HuH-7.5 (cell line): ENCODE measurements around the gene KRTAP2-2.
"Not testable (repeated sequence)": the region's sequence is repeated elsewhere in the genome, so short reads cannot be mapped to it uniquely, and the experiment has no call there.

Experiments used
- DNase-seq: peaks from one replicate; pipeline ENCODE4 v3.0.0; 2011; ENCODE audit warnings: low spot score

Gene KRTAP2-2, protein sequence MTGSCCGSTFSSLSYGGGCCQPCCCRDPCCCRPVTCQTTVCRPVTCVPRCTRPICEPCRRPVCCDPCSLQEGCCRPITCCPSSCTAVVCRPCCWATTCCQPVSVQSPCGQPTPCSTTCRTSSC

DNA sequence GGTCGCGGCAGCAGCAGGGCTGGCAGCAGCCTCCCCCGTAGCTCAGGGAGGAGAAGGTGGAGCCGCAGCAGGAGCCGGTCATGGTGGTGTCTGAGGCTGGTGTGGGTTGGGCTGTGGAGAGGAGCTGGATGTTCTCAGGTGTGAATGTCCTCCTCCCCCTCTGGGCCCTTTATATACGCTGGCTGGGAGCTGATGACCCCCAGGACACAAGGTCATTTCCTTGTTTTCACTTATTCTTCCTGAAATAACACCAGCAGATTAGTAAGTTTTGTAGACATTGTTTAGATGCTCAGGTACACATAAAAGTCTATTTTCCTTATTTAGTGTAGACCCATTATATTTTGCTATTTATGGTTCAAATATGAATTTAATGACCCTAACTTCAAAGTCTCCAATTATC lies at the start of gene KRTAP2-2:
Gene KRTAP2-2 (minus strand): TSS at position 101 of the 400 bp plus-strand sequence. CDS start 19 bp downstream, at position 82.
- not testable (repeated sequence) for DNase-seq

DNA sequence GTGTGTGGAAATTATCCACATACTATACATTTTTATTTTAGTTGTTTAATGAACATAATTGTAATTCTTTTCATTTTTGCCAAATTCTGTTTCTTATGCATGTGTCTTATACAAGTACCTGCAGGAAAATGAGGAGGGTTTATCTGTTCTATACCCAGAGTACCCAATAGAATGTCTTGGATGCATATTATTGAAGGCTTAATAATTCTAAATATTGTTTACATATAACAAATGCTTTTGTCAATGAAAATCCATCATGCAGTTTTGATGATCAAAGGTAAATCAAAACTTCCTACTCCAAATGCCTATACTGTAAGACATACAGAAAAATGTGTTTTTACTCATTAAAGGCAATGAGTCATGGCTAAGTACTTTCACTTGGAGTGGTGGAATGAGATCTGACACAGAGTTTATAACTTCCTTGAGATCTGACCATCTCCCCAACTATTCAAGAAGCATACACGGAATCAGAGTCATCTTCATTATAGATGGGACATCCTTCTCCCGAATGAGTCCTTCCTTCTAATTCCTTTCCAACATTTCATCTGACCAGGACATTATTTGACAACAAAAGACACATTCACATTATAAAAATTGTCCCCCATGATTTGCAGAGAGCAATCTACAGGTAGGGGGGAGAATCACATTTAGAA lies 49.5 kb upstream of the KRTAP2-2 start:
- not testable (repeated sequence) for DNase-seq

DNA sequence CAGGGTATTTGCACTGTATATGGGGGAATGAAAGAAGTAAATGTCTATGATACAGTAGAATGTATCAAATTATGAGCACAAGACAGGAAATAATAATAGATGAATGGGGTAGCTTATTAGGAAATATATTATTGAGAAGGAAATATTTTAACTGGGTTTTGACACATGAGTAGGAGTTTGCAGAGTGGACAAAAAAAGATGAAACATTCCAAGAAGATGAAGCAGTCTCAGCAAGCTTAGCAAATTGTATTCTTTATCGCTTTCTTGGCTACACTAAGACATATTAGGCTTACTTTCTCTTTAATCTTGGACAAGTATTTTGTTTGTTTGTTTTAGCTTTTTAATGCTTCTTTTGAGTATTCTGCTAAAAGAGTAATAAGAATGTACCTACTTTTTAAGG lies 48.9 kb upstream of the KRTAP2-2 start:
- no peak for DNase-seq

DNA sequence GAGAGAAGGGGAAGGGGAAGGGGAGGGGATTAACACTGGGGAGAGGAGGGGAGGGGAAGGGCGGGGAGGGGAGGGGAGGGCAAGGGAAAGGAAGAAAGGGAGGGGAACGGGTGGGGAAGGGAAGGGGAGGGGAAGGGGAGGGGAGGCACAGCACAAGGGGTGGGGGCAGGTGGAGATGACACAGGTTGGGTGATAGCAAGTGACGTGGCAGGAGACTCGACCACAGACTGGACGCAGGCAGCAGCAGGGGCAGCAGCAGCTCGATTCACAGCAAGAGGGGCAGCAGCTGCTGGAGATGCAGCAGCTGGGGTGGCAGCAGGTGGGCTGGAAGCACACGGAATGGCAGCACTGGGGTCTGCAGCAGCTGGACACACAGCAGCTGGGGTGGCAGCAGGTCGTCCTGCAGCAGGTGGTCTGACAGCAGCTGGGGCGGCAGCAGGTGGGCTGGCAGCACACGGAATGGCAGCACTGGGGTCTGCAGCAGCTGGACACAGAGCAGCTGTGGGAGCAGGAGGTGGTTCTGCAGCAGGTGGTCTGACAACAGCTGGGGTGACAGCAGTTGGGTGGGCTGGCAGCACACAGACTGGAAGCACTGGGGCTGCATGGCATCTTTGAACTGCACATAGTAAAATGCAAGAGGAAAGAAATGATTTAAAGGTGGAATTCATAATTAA lies 46.7 kb upstream of the KRTAP2-2 start, which contains the start of gene KRTAP4-16:
Gene KRTAP4-16 (minus strand): TSS at position 624 of the 674 bp plus-strand sequence. CDS start 0 bp downstream, at position 624.
- DNase-seq: no peak

DNA sequence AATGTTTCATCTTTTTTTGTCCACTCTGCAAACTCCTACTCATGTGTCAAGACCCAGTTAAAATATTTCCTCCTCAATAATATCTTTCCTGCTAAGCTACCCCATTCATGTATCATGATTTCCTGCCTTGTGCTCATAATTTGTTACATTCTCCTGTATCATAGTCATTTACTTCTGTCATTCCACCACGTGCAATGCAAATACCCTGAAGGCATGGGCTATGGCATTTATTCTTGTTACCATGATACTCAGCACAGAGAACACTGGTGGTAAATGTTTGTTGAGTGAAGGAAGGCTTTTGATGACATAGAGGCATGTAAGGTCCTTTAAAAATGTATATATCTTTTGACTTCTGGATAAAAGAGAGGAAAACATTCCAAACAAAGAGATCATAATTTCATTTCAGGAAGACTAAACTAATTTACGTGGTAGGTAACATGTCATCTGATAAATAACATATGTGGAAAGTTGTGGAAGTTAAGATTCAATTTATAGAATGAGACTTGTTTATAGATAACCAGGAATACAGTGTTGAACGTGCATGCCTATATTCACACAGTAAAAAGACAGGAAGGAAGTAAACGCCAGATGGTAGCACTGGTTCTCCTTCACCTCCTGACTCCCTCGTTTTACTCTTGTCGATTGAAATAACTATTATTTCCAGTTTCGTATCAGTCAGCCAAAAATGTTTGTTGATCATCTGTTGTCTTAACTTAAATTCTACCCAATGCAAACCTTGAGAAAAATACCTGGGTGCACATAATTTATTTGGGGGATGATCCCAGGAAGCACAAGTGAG lies 44.9 kb upstream of the KRTAP2-2 start:
- DNase-seq: not testable (repeated sequence)

DNA sequence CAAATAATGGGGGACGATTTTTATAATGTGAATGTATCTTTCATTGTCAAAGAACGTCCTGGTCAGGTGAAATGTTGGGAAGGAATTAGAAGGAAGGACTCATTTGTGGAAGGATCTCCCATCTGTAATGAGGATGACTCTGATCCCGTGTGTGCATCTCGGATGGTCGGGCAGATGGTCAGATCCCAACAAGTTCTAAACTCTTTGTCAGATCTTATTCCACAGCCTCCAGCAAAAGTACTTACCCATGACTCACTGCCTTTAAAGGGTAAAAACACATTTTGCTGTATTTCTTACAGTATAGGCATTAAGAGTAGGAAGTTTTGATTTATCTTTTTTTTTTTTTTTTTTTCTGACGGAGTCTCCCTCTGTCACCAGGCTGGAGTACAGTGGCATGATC lies 43.5 kb upstream of the KRTAP2-2 start:
- no peak for DNase-seq

DNA sequence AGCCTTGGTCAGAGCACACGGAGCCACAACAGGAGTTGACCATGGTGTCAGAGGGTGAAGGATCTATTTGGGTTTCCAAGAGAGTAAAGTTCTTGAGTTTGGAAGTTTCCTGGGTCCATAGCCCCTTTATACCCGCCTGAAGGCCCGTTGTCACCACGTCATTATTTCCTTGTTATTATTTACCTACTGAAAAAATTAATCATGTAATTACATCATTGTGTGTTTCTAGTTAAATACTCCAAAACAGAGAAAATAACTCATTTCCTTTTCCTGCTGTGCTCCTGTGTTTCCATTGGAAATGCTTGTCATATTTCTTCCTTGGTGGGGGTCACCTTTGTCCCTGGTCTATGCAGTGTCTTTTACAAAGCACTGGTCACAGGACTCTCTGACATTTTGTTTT lies 43.0 kb upstream of the KRTAP2-2 start, which contains the start of gene KRTAP4-8:
Gene KRTAP4-8 (minus strand): TSS at position 101 of the 400 bp plus-strand sequence. CDS start 58 bp downstream, at position 43.
- no peak for DNase-seq

DNA sequence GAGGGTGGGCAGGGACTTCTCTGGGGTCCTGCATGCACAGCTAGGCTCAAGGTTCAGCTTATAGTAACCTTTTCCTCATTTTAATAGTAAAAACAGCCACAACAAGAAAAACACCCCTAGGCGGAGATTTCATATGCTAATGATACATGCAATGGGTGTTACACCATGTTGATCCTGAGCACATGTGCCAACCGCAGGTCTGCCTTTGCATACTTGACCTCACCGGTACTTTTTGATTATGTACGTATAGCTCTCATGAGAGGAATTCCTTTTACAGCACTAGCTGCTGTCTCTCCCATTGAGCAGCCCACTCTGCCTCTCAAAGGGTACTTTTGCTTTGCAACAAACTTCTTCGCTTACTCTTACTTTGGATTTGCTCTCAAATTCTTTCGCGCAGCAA lies 41.0 kb upstream of the KRTAP2-2 start:
- no peak for DNase-seq

DNA sequence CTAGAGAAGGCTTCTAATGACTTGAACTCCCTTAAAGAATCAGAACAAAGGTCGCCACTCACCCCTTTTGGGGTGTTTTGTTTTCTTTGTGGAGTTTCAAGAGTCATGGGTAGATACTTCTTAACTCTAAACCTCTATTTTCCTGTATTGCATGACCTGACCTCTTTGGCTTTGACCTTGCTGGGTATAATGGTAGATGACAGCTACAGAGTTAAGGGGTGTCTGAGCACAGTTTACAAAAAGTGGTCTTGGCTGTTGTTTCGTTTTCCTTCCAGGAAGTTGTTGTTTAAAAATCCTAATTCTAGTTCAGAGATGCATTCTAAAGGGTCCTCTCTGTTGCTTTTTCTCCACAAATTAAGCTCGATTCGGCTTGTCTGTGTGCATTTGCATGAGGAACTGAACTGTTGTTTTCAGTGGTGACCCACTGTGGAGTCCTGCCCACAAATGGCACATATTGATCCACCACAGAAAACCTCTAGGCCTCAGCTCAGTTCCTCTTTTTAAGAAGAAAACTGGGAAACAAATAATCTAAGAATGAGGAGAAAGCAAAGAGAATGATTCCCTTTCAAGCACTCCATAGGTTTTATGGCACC lies 33.8 kb upstream of the KRTAP2-2 start:
- DNase-seq: not testable (repeated sequence)

DNA sequence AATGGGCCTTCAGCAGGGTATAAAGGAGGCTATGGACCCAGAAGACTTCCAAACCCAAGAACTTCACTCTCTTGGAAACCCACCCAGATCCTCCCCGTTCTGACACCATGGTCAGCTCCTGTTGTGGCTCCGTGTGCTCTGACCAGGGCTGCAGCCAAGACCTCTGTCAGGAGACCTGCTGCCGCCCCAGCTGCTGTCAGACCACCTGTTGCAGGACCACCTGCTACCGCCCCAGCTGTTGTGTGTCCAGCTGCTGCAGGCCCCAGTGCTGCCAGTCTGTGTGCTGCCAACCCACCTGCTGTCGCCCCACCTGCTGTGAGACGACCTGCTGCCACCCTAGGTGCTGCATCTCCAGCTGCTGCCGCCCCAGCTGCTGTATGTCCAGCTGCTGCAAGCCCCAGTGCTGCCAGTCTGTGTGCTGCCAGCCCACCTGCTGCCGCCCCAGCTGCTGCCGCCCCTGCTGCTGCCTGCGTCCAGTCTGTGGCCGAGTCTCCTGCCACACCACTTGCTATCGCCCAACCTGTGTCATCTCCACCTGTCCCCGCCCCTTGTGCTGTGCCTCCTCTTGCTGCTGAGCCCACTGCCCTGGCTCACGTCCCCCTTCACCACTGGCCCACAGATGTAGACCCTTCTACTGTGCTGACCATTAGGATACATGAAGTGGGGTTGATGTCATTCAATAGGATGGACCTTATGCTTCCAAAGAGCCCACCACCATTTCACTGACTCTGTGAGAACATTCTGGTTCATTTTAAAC lies 29.2 kb upstream of the KRTAP2-2 start, which contains the start of gene KRTAP4-7:
Gene KRTAP4-7 (plus strand): TSS at position 51 of the 757 bp plus-strand sequence. CDS start 57 bp downstream, at position 108.
- not testable (repeated sequence) for DNase-seq

DNA sequence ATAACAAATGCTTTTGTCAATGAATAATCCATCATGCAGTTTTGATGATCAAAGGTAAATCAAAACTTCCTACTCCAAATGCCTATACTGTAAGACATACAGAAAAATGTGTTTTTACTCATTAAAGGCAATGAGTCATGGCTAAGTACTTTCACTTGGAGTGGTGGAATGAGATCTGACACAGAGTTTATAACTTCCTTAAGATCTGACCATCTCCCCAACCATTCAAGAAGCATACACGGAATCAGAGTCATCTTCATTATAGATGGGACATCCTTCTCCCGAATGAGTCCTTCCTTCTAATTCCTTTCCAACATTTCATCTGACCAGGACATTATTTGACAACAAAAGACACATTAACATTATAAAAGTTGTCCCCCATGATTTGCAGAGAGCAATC lies 28.4 kb upstream of the KRTAP2-2 start:
- DNase-seq: not testable (repeated sequence)

DNA sequence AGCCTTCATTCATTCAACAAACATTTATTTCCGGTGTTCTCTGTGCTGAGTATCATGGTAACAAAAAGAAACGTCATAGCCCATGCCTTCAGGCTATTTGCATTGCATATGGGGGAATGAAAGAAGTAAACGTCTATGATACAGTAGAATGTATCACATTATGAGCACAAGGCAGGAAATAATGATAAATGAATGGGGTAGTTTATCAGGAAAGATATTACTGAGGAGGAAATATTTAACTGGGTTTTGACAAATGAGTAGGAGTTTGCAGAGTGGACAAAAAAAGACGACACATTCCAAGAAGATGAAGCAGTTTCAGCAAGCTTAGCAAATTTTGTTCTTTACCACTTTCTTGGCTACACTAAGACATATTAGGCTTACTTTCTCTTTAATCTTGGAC lies 27.6 kb upstream of the KRTAP2-2 start:
- no peak for DNase-seq

DNA sequence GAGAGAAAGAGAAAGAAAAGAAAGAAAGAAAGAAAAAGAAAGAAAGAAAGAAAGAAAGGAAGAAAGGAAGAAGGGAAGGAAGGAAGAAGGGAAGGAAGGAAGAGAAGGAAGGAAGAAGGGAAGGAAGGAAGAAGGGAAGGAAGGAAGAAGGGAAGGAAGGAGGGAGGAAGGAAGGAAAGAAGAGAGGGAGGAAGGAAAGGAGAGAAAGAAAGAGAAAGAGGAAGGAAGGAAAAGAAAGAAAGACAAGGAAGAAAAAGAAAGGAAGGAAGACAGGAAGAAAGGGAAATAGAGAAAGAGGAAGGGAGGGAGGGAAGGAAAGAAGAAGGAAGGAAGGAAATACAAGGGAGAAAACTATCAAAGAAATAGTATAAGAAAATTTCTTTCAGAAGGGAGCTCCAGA lies 21.8 kb upstream of the KRTAP2-2 start:
- no peak for DNase-seq

DNA sequence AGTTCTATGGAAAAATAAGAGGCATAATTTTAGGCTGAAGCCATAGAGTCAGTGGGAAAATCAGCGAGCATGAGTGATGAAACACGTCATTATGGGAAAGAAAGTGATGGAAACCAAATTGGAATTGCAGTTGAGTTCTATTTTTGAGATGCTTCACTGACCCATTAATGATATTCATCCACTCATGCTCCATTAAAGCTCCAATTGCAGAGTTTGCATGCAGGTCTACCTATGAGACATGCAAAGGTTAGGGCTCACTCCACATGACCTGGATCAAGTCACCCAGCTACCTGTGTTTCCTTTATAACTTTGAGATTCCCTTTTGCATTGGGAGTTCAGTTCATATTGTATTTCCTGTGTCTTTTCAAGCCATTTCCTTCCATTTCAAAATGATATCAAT lies 18.6 kb upstream of the KRTAP2-2 start:
- no peak for DNase-seq

DNA sequence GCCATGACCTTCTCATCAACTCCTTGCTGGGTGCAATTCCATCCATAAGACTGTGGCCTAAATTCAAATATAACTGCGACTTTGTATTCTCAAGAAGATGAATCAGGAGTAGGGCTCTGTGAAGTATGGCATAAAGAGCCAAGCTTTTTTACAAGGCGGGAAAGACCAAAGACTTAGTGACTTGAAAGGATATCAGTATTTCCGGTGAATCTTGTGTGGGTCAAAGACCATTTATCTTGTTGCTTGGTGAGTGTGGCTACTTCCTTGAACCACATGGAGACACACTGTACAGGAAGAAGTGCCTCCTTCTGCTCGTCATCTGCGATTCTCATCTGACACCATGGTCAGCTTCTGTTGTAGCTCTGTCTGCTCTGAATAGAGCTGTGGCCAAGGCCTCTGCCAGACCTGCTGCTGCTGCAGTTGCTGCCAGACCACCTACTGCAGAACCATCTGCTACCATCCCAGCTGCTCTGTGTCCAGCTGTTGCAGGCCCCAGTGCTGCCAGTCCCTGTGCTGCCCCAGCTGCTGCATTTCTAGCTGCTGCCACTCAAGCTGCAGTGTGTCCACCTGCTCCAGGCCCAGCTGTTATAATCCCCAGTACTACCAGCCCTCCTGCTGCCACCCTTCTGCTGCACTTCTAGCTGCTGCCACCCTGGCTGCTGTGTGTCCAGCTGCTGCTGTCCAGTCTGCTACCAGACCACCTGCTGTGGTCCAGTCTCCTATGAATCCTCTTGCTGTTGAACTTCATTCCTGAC lies 16.8 kb upstream of the KRTAP2-2 start:
- no peak for DNase-seq

DNA sequence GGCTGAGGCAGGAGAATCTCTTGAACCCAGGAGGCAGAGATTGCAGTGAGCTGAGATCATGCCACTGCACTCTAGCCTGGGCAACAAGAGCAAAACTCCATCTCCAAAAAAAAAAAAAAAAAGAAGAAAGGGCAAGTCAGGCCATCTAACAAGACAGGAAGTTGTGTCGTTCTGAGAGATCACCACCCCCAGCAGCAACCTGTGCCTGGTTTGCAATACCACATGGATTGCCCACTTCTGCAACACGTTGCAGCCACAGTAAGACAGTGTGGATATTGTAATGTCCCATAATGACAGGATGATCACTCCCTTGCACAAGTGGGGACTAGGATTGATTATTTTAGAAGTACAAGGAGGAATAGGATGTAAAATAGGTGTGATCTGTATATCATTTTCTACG lies 14.0 kb upstream of the KRTAP2-2 start:
- no peak for DNase-seq

DNA sequence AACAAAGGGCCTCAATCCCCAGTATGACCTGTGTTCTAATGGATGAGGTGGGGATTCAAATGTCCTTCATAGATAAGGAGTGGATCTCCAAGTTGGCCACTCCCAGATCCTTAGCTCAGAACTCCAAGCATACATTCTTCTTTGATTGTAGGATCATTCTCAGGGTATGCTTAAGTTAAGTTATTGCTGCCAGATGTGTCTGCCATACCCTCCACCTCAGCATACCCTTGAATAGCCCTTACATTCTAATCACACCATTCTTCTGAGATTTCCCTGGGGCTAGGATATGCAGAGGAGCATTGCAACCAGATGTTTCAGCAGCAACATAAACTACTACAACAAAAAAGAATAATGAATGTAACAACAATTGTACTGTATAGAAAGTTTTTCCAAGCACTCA lies 12.3 kb upstream of the KRTAP2-2 start:
- no peak for DNase-seq

DNA sequence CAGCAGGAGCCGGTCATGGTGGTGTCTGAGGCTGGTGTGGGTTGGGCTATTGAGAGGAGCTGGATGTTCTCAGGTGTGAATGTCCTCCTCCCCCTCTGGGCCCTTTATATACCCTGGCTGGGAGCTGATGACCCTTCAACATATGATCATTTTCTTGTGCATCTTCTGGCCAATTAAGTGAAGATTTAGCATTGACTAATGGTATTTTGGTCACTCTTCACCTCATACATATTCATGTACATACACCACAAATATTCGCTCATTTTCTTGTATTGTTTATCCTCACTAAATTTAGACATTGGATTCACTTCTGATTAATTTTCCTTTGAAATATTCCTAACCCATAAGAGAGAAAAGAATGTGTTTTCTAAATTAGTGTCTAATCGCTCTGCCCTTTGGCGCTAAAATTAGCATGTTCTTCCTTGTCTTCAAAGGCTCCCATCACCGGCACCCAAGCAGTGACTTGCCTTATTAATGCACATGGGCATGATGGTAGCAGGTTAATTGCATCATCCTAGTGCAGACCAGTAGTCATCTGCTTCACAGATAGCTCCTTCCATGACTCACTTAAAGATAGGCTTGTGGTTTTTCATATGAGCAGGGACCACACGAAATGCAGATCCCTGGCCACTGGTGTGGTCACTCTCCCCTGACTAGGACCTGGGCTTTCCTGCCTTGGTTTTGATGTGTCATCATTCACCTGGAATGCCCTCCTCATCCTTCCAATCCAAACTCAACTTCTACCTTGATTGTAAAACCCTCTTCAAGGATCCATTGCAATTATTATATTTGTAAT lies 11.0 kb upstream of the KRTAP2-2 start, which contains the start of gene KRTAP2-4:
Gene KRTAP2-4 (minus strand): TSS at position 51 of the 796 bp plus-strand sequence. CDS start 34 bp downstream, at position 17.
- DNase-seq: no peak

DNA sequence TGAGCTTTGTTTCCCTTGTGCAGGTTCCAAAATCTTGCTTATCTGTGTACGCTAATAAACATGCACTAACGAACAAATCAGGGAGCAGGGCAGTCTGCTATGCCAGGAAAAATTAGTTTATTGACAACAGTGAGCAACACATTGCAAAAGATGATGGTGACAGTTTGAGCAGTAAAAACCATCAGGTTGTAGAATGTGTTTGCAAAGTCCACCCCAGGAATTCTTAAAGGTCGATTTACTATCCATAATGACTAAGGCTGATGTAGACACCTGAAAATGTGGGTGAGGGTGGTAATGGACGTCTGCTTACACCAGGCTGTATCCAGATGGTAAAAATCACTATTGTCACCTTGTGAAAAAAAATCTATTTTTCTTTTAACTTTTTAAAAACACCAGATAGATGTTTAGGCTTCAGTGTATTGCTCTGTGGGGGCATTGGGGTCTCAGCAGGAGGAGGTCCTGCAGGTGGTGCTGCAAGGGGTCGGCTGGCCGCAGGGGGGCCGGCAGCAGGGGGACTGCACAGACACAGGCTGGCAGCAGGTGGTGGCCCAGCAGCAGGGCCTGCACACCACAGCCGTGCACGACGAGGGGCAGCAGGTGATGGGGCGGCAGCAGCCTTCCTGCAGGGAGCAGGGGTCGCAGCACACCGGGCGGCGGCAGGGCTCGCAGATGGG lies 10.1 kb upstream of the KRTAP2-2 start:
- DNase-seq: not testable (repeated sequence)
